ENCODE data around the gene CYSLTR2.
"Not testable (repeated sequence)": the region's sequence is repeated elsewhere in the genome, so short reads cannot be mapped to it uniquely, and the experiment has no call there.

CYSLTR2 gene

GRCh38 chr13:48646791-48647190 is 6.9 kb upstream of the CYSLTR2 start:
- no peak for DNase-seq

DNA sequence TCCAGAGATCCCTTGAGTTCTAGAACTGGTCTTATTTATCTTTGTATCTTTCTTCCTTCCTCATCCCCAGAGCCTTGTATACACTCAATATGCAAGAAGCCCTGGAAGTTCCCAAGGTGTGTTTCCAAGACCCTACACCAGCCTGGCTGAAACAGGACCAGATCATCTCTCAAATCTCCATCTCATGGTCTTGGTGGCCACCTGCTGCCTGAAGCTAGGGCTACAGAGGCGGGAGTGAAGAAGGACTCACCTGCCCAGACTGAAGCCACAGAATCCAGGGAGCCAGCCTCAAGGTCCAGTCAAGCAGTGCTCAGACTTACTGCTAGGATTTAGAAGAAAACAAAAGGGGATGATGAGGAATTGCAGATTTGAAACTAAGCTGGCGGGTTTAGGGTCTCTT is 6.1 kb upstream of the CYSLTR2 start:
- no peak for DNase-seq

DNA sequence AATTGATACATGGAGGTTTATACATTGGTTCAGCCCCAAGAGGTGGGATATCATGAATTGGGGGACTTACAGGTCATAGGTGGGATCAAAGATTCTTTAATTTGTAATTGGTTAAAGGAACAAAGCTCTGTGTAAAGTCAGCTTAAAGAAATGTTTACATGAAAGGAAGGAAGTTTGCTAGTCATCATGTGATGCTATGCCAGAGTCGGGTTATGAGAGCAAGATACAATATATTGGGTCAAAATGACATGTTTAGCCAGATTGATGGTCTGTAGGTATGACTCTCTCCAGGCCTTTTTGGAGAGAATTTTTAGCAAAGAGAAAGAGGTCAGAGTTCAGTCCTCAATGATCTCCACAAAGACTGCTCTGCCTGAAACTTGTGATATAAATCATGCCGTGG is 5.3 kb upstream of the CYSLTR2 start:
- DNase-seq, result no peak

GRCh38 chr13:48652851-48653471 is 768 bp upstream of the CYSLTR2 start:
- no peak for DNase-seq

GRCh38 chr13:48654511-48654910 is 782 bp downstream of the CYSLTR2 start:
- DNase-seq, result no peak

GRCh38 chr13:48655291-48655690 is 1.6 kb downstream of the CYSLTR2 start:
- no peak for DNase-seq

DNA sequence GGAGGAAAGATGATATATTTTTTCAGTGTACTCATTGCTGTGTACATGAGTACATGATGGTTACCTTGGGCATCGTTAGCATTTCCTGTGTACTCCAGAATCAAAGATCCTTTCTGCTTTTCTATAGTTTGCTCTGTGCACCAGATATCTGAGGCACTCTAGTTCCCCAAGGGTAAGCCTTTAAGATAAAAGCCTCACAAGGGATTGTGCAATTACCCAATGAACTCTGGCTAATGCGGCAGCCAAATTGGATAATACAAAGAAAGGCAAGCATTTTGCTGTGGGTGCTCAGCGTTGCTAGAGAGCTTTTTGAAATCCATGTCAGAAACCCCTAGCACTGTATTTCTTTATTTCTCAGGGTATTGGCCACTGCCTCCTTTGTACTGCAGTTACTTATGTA is 2.9 kb downstream of the CYSLTR2 start:
- no peak for DNase-seq

GRCh38 chr13:48660361-48661076 is 6.8 kb downstream of the CYSLTR2 start:
- no peak for DNase-seq

DNA sequence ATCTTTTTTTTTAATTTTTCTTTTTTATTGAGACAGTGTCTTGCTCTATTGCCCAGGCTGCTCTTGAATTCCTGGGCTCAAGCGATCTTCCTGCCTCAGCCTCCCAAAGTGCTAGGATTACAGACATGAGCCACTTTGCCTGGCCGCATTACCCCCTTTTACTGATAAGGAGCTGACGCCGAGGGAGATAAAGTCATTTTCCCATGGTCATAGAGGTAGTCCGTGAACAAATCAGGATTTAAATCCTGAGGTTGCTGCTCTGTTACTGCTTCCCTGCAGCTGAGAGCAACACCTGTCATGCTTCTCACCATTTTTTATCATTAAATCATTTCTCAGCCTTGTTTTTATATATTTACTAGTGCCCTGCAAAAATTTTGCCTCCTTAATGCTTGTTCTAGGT is 7.4 kb downstream of the CYSLTR2 start:
- DNase-seq, result no peak

GRCh38 chr13:48662226-48662625 is 8.5 kb downstream of the CYSLTR2 start:
- no peak for DNase-seq

DNA sequence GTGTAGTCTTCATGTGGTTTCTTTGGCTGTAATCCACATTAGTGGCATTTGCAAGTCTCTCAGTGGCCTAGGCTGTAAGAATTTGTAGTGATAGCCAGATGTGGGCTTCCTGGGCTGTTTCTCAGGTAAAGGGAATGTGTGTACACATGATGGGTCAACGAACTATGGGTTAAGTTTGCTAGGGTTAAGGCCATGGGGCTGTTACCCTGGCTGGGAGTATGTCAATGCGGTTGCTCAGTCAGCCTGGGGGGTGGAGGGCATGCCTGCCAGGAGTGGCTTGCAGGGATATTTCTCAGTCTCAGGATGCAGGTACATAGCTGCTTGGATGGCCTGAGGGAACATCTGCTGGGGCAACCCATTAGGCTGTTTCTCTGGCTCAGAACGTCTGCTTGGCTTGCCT is 13.4 kb downstream of the CYSLTR2 start:
- DNase-seq, result no peak

GRCh38 chr13:48671421-48671820 is 17.7 kb downstream of the CYSLTR2 start:
- not testable (repeated sequence) for DNase-seq

DNA sequence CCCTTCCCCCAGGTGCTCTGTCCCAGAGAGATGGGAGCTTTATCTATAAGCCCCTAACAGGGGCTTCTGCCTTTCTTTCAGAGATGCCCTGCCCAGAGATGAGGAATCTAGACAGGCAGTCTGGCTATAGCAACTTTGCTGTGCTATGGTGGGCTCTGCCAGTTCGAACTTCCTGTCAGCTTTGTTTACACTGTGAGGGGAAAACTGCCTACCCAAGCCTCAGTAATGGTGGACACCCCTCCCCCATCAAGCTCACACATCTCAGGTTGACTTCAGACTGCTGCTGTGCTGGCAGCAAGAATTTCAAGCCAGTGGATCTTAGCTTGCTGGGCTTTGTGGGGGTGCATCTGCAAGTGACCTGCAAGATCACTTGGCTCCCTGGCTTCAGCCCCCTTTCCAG is 21.5 kb downstream of the CYSLTR2 start:
- DNase-seq, result no peak

DNA sequence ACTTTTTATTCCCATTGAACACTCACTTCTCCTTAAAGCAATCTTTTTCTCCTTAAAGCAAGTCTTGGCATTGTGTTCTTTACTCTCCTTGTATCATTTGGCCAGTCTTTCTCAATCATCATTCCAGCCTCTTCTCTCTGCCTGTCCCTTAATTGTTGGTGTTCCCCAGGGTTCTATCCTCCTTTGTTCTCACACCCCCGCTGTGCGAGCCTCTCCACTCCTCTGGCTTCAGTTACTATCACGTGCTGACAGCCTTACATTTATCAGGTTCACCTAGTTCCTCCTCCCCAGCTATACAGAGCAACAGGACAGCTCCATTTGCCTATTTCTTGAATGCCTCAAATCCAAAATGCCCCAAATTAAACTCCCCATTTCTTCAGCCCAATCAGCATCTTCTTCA is 24.6 kb downstream of the CYSLTR2 start:
- DNase-seq, result no peak

DNA sequence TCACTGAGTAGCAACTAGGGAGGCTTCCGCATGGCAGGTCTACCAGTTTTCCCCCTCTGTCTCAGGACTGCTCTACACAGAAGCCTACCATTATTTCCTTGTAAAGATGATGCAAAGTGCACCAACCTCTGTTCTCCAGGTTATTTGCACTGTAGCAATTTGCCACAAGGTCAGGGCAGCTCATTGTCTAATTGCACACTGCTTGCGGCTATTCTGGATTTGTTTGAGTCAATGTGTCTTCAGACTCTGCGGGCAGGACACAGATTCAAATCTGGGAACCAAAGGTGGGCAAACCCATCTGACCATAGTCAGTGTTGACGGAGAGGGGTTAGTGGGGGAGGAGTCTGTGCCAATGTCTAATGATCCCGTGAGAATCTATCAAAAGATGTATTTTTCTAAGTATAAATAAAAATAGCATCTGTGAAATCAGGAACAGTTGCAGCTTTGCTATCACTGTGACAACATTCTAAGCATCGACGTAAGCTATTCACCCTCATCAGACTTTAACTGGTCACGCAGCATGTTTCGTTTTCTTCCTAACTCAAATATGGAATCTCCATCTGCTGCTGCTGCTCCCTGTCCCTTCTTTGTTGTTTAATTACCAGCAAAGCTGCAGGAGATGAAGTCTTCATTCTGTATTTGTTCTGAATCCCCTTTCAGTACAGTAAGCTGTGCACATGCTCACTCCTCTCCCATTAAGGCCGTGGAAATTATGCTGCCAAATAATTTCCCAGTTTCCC is 26.4 kb downstream of the CYSLTR2 start:
- DNase-seq, result no peak

DNA sequence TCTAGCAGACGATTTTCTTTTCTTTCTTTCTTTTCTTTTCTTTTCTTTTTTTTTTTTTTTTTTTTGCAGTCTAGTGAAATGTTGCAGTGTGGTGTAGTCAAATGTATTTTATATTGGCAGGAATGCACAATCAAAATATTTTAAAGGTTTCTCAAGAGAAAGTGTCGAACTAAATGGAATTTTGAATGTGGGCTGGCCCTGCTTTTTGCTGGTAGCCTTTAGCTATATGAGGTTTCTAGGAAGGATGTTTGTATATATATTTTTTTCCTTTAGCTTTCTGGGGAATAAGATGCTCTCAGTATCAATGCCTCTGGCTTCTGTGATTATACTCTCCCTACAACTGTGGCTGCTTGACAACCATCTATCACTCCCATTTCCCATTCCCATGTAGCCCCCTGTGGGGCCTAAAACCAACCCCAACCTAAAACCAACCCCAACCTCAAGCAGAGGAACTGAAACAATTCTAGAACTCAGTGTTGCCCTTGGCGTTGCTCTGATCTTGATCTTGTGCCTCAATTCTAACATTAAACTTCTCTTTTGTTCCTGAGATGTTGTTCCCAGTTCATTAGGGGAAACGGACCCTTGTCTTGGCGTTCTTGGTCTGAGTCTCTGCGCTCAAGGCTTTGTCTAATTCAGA is 27.1 kb downstream of the CYSLTR2 start:
- DNase-seq, result no peak

- no peak for DNase-seq
These were observed 28.2 kb downstream of the CYSLTR2 start for GRCh38 chr13:48681905-48682304.

GRCh38 chr13:48682436-48682835 is 28.7 kb downstream of the CYSLTR2 start:
- DNase-seq, result no peak

DNA sequence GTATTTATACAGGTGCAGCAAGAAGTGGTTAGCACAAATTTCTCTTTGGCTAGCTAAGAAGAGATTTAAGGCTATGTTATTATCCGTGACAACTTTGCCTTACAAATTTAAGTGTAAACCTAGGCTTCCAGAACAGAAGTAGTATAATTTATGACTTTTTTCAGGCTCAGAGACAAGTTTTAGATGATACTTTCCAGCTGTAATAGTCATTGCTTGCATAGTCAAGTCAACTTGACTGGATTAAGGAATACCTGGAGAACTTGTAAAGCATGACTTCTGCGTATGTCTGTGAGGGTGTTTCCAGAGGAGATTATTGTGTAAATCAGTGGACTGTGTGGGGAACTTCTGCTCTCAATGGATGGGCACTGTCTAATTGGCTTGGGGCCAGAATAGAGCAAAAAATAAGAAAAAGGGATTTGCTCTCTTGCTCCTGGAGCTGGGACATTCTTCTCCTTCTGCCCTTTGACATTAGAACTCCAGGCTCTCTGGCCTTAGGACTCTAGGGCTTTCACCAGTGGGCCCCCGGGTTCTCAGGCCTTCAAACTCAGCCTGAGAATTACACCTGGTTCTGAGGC is 33.0 kb downstream of the CYSLTR2 start:
- DNase-seq, result no peak

DNA sequence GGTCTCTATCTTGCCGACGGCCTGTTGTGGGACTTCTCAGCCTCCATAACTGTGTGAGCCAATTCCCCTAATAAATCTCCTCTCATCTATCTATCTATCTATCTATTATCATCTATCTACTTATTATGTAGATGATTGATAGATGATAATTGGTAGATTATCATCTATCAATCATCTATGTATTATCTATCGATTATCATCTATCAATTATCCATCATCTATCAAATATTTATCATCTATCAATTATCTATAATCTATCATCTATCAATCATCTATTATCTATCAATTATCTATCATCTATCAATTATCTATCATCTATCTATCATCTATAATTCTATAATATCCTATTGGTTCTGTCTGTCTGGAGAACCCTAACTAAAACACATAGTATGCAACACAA is 33.5 kb downstream of the CYSLTR2 start:
- no peak for DNase-seq

GRCh38 chr13:48693998-48694397 is 40.3 kb downstream of the CYSLTR2 start:
- DNase-seq, result no peak

GRCh38 chr13:48695776-48696175 is 42.0 kb downstream of the CYSLTR2 start:
- DNase-seq, result no peak

DNA sequence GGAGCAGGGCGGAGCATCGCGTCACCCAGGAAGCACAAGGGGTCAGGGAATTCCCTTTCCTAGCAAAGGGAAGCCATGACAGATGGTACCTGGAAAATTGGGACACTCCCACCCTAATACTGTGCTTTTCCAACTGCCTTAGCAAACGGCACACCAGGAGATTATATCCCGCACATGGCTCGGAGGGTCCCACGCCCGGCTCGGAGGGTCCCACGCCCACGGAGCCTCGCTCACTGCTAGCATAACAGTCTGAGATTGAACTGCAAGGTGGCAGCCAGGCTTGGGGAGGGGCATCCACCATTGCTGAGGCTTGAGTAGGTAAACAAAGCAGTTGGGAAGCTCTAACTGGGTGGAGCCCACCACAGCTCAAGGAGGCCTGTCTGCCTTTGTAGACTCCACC is 42.9 kb downstream of the CYSLTR2 start:
- not testable (repeated sequence) for DNase-seq

Data from NCI-H2171 treated with DMSO at 0.1 percent for 48 hours (cell line).